ENCODE data around the gene KCNH2. TPM values are rescaled to one million over a fixed set of nuclear protein-coding genes. Genes with fewer than 3 reads are reported as not detected.

KCNH2 gene
- total RNA-seq, 1 experiment from 2014 or later = 1.8 TPM

DNA sequence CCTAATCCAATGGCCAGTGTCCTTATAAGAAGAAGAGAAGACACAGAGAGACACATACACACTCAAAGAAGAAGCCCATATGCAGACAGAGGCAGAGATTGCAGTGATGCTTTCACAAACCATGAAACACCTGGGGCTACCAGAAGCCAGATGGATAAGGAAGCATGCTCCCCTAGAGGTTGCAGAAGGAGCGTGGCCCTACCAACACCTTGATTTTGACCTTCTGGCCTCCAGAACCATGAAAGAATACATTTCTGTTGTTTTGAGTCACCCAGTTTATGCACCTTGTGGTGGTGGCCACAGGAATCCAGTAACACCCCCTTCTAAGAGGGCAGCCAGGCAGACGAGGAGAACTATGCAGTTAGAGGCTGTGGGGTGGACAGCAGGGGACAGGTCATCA, 82.3 kb downstream of the KCNH2 start:
- POLR2A ChIA-PET = no interaction called here
- in situ Hi-C loops (cut with HindIII; ENCODE audit: low pct_unique_long_range_greater_than_20kb, low sequenced_read_pairs) = no loop called here
- peaks cover 3% of the 10 kb centered on the region; the same call in 1 of the 2 replicates for H3K4me1 ChIP-seq (ENCODE audit: control insufficient read depth, insufficient read depth, low read length)

More for the DNA sequence above, 82.3 kb downstream of the KCNH2 start:
- no TSS peak for BruUV-seq (replicated peaks)
- Histone ChIP-seq H3K27me3 (ENCODE audit: control insufficient read depth, insufficient read depth, low read length) (no peaks in the 10 kb centered on the region), H3K4me3 (ENCODE audit: low read depth in 2 of 2, low read length in 2 of 2) (no peak overlapping the region), H3K36me3 (ENCODE audit: control insufficient read depth, insufficient read depth, low read length) (no peaks in the 10 kb centered on the region), H3K27ac (ENCODE audit: low read length) (no peak overlapping the region), H3K9me3 (ENCODE audit: control insufficient read depth, insufficient read depth, low read depth, low read length) (no peaks in the 10 kb centered on the region)
- intact Hi-C loops (cut with micrococcal nuclease; ENCODE audit: unreplicated experiment) = loop anchor here (5.0 kb wide), 1 partner anchor 216 kb away; no protein-coding TSS in a partner anchor
- no peak for DNase-seq (ENCODE audit: low read depth, low spot score)
- CTCF ChIA-PET = no interaction called here
- no peak for ATAC-seq
- TF ChIP-seq POLR2AphosphoS5 (IDR thresholded peaks at IDR 0.05; ENCODE audit: low read depth, low read length) (no peak), SIN3A (IDR thresholded peaks at IDR 0.05; ENCODE audit: borderline replicate concordance, insufficient read depth, low read depth, low read length) (no peak), TCF7L2 (IDR thresholded peaks at IDR 0.05; ENCODE audit: low read depth, low read length) (no peak)
- TF ChIP-seq, protein P1, sequence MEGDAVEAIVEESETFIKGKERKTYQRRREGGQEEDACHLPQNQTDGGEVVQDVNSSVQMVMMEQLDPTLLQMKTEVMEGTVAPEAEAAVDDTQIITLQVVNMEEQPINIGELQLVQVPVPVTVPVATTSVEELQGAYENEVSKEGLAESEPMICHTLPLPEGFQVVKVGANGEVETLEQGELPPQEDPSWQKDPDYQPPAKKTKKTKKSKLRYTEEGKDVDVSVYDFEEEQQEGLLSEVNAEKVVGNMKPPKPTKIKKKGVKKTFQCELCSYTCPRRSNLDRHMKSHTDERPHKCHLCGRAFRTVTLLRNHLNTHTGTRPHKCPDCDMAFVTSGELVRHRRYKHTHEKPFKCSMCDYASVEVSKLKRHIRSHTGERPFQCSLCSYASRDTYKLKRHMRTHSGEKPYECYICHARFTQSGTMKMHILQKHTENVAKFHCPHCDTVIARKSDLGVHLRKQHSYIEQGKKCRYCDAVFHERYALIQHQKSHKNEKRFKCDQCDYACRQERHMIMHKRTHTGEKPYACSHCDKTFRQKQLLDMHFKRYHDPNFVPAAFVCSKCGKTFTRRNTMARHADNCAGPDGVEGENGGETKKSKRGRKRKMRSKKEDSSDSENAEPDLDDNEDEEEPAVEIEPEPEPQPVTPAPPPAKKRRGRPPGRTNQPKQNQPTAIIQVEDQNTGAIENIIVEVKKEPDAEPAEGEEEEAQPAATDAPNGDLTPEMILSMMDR (IDR thresholded peaks at IDR 0.05) = no peak
- TF ChIP-seq, protein P2, sequence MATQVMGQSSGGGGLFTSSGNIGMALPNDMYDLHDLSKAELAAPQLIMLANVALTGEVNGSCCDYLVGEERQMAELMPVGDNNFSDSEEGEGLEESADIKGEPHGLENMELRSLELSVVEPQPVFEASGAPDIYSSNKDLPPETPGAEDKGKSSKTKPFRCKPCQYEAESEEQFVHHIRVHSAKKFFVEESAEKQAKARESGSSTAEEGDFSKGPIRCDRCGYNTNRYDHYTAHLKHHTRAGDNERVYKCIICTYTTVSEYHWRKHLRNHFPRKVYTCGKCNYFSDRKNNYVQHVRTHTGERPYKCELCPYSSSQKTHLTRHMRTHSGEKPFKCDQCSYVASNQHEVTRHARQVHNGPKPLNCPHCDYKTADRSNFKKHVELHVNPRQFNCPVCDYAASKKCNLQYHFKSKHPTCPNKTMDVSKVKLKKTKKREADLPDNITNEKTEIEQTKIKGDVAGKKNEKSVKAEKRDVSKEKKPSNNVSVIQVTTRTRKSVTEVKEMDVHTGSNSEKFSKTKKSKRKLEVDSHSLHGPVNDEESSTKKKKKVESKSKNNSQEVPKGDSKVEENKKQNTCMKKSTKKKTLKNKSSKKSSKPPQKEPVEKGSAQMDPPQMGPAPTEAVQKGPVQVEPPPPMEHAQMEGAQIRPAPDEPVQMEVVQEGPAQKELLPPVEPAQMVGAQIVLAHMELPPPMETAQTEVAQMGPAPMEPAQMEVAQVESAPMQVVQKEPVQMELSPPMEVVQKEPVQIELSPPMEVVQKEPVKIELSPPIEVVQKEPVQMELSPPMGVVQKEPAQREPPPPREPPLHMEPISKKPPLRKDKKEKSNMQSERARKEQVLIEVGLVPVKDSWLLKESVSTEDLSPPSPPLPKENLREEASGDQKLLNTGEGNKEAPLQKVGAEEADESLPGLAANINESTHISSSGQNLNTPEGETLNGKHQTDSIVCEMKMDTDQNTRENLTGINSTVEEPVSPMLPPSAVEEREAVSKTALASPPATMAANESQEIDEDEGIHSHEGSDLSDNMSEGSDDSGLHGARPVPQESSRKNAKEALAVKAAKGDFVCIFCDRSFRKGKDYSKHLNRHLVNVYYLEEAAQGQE (IDR thresholded peaks at IDR 0.05; ENCODE audit: insufficient read depth in 1 of 2, low read depth in 2 of 2, low read length in 1 of 2) = no peak

Other genes with a start within 250 kb of the KCNH2 start
- 0.51 TPM for gene GIMAP5, start 240.9 kb downstream of the KCNH2 start, total RNA-seq (2021; ENCODE audit: unreplicated experiment)
- 0.31 TPM for gene TMEM176B, start 178.0 kb downstream of the KCNH2 start, total RNA-seq (2021; ENCODE audit: unreplicated experiment)
- 0.39 TPM for gene TMEM176A, start 177.6 kb downstream of the KCNH2 start, total RNA-seq (2021; ENCODE audit: unreplicated experiment)
- gene AOC1, start 125.8 kb downstream of the KCNH2 start, total RNA-seq (2021; ENCODE audit: unreplicated experiment) = 0.15 TPM
- 3.1 TPM for gene NOS3, start 12.7 kb upstream of the KCNH2 start, total RNA-seq (2021; ENCODE audit: unreplicated experiment)
- 0.98 TPM for gene ATG9B, start 46.2 kb upstream of the KCNH2 start, total RNA-seq (2021; ENCODE audit: unreplicated experiment)
- gene ABCB8, start 50.1 kb upstream of the KCNH2 start, total RNA-seq (2021; ENCODE audit: unreplicated experiment) = 49.8 TPM
- 1.3 TPM for gene ASIC3, start 70.2 kb upstream of the KCNH2 start, total RNA-seq (2021; ENCODE audit: unreplicated experiment)
- 25.6 TPM for gene CDK5, start 79.6 kb upstream of the KCNH2 start, total RNA-seq (2021; ENCODE audit: unreplicated experiment)
- 580 TPM for gene SLC4A2, start 81.3 kb upstream of the KCNH2 start, total RNA-seq (2021; ENCODE audit: unreplicated experiment)
- gene FASTK, start 102.5 kb upstream of the KCNH2 start, total RNA-seq (2021; ENCODE audit: unreplicated experiment) = 95.0 TPM
- gene TMUB1, start 105.2 kb upstream of the KCNH2 start, total RNA-seq (2021; ENCODE audit: unreplicated experiment) = 112 TPM
- 103 TPM for gene AGAP3, start 108.2 kb upstream of the KCNH2 start, total RNA-seq (2021; ENCODE audit: unreplicated experiment)
- not detected for gene GBX1, start 189.4 kb upstream of the KCNH2 start, total RNA-seq (2021; ENCODE audit: unreplicated experiment)
- gene ASB10, start 208.9 kb upstream of the KCNH2 start, total RNA-seq (2021; ENCODE audit: unreplicated experiment) = not detected
- not detected for gene H2BK1, start 232.2 kb upstream of the KCNH2 start, total RNA-seq (2021; ENCODE audit: unreplicated experiment)
- 64.4 TPM for gene ABCF2, start 248.9 kb upstream of the KCNH2 start, total RNA-seq (2021; ENCODE audit: unreplicated experiment)